ENCODE measurements around the gene CCT4. TPM values are rescaled to one million over a fixed set of nuclear protein-coding genes. Genes with fewer than 3 reads are reported as not detected.

Gene CCT4, protein sequence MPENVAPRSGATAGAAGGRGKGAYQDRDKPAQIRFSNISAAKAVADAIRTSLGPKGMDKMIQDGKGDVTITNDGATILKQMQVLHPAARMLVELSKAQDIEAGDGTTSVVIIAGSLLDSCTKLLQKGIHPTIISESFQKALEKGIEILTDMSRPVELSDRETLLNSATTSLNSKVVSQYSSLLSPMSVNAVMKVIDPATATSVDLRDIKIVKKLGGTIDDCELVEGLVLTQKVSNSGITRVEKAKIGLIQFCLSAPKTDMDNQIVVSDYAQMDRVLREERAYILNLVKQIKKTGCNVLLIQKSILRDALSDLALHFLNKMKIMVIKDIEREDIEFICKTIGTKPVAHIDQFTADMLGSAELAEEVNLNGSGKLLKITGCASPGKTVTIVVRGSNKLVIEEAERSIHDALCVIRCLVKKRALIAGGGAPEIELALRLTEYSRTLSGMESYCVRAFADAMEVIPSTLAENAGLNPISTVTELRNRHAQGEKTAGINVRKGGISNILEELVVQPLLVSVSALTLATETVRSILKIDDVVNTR
- 193 TPM for polyA plus RNA-seq (2013)

DNA sequence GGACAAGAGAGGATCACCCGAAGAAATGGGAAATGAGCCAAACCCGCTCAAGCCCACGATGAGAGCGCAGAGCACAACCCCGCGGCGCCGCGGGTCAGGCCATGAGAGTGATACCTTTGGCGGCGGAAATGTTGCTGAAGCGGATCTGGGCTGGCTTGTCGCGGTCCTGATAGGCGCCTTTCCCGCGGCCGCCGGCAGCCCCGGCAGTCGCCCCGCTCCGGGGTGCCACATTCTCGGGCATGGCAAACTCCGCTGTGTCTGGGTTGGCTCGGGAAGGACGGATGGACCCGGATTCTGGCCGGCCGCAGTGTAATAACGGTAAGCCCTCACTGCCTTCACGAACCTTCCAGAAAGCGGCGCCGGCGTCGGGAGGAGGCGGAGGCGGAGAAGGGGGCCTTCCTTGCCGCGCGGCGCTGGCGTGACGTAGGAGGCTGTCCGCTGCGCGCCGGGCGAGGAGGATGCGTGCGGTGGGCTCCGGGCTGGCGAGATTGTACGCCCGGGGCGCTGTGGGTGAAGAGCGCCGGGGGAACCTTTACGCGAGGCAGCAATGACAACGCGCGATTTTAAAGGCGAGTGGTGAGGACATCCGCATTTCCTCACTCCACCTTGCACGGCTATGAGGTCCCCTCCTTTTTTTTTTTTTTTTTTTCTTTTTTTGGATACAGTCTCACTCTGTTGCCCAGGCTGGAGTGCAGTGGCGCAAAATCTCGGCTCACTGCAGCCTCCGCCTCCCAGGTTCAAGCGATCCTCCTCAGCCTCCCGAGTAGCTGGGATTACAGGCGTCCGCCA, at the start of gene CCT4:
CCT4 (minus strand) TSS at position 390 of the 789 bp plus-strand sequence; CDS start at position 241, 149 bp downstream.
- POLR2A ChIA-PET: interaction anchor here (0.6 kb wide), 1 partner anchor 392 kb away, joined by 3 read pairs; no protein-coding TSS in a partner anchor
- CTCF ChIA-PET: no interaction called here
- Histone ChIP-seq H3K27me3 (replicated peaks in 2 of 5; ENCODE audit: control insufficient read depth in 4 of 5, insufficient read depth in 5 of 5, low read length in 4 of 5) (no peaks in the 10 kb centered on the region), H3K36me3 (ENCODE audit: control insufficient read depth in 4 of 4, insufficient read depth in 4 of 4, low read length in 3 of 4) (peaks cover 4 to 27% (median 20%) of the 10 kb centered on the region in 4 experiments), H3K4me1 (ENCODE audit: control extremely low read depth in 1 of 4, control insufficient read depth in 4 of 4, insufficient read depth in 4 of 4, low read length in 3 of 4) (peaks cover 11 to 19% (median 17%) of the 10 kb centered on the region in 4 experiments), H3K9me3 (ENCODE audit: control extremely low read depth in 1 of 5, control insufficient read depth in 4 of 5, insufficient read depth in 2 of 5, low read depth in 1 of 5, low read length in 4 of 5) (no peaks in the 10 kb centered on the region), H3K4me3 (ENCODE audit: control insufficient read depth in 1 of 7, extremely low read depth in 1 of 7, insufficient read depth in 4 of 7, low read depth in 2 of 7, low read length in 6 of 7) (peak within 1 kb of the TSS; percentile 87 to 100 (median 99)), H3K27ac (ENCODE audit: insufficient read depth in 1 of 2, low read depth in 1 of 2, low read length in 2 of 2, poor library complexity in 1 of 2, severe bottlenecking in 2 of 2) (peak within 1 kb of the TSS; percentile 97 to 98)
- peak; percentile 92 to 96 (median 96) for DNase-seq
- under 1% methylated on average over 68 of the region's 74 CpGs for WGBS (ENCODE audit: insufficient coverage)

DNA sequence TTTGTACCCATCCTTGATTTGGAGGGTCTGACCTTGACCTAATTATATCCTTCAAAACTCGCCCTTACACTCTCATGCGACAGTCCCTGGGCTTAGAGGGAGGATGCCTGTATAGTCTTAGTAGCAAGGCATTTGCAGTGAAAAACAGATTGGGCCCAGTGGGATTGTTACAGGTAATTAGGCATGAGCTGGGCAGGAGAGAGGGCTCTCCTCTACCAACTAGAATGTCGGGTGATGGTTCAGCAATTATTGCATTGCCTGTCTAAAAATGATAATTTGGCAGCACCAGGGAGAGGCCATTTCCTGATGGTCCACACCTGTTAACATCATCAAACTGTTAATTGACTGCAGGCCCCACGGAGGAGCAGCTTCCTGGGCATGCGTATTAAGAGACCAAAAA, 49.4 kb upstream of the CCT4 start:
- peaks cover 0 to 6% (median 3%) of the 10 kb centered on the region in 4 experiments for H3K36me3 ChIP-seq (ENCODE audit: control insufficient read depth in 4 of 4, insufficient read depth in 4 of 4, low read length in 3 of 4)
- no peak for DNase-seq
- no peaks in the 10 kb centered on the region for H3K27me3 ChIP-seq (replicated peaks in 2 of 5; ENCODE audit: control insufficient read depth in 4 of 5, insufficient read depth in 5 of 5, low read length in 4 of 5)
- no peak overlapping the region for H3K4me3 ChIP-seq (ENCODE audit: control insufficient read depth in 1 of 7, extremely low read depth in 1 of 7, insufficient read depth in 4 of 7, low read depth in 2 of 7, low read length in 6 of 7)
- H3K4me1 ChIP-seq (ENCODE audit: control extremely low read depth in 1 of 4, control insufficient read depth in 4 of 4, insufficient read depth in 4 of 4, low read length in 3 of 4): peaks cover 2 to 13% (median 6%) of the 10 kb centered on the region in 4 experiments
- no peak overlapping the region for H3K27ac ChIP-seq (ENCODE audit: insufficient read depth in 1 of 2, low read depth in 1 of 2, low read length in 2 of 2, poor library complexity in 1 of 2, severe bottlenecking in 2 of 2)
- ChIA-PET CTCF (no interaction called here), POLR2A (no interaction called here)
- peaks cover 0 to 4% (median 0%) of the 10 kb centered on the region in 5 experiments for H3K9me3 ChIP-seq (ENCODE audit: control extremely low read depth in 1 of 5, control insufficient read depth in 4 of 5, insufficient read depth in 2 of 5, low read depth in 1 of 5, low read length in 4 of 5)
- WGBS (ENCODE audit: insufficient coverage): 77% methylated on average over 4 of the region's 5 CpGs

DNA sequence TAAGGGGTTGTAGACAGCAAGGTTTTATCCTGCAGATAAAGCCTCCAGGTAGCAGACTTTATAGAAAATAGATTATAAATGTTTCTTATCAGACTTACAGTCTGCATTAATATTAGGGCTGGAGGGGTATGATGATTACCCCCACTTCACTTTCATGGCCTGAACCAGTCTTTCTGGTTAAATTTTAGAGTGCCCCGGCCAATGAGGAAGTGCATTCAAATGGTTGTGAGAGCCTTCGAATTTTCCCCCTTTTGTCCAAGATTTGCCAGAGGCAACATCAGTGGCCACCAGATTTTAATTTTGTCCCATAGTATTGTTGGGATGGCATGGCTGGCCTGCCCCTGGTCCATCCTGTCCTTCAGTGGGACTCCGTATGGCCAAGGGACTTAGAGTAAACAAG, 48.6 kb upstream of the CCT4 start:
- Histone ChIP-seq H3K27me3 (replicated peaks in 2 of 5; ENCODE audit: control insufficient read depth in 4 of 5, insufficient read depth in 5 of 5, low read length in 4 of 5) (no peaks in the 10 kb centered on the region), H3K36me3 (ENCODE audit: control insufficient read depth in 4 of 4, insufficient read depth in 4 of 4, low read length in 3 of 4) (peaks cover 0 to 8% (median 5%) of the 10 kb centered on the region in 4 experiments), H3K27ac (ENCODE audit: insufficient read depth in 1 of 2, low read depth in 1 of 2, low read length in 2 of 2, poor library complexity in 1 of 2, severe bottlenecking in 2 of 2) (no peak overlapping the region), H3K9me3 (ENCODE audit: control extremely low read depth in 1 of 5, control insufficient read depth in 4 of 5, insufficient read depth in 2 of 5, low read depth in 1 of 5, low read length in 4 of 5) (peaks cover 0 to 8% (median 0%) of the 10 kb centered on the region in 5 experiments), H3K4me1 (ENCODE audit: control extremely low read depth in 1 of 4, control insufficient read depth in 4 of 4, insufficient read depth in 4 of 4, low read length in 3 of 4) (peaks cover 2 to 13% (median 6%) of the 10 kb centered on the region in 4 experiments), H3K4me3 (ENCODE audit: control insufficient read depth in 1 of 7, extremely low read depth in 1 of 7, insufficient read depth in 4 of 7, low read depth in 2 of 7, low read length in 6 of 7) (no peak overlapping the region)
- WGBS (ENCODE audit: insufficient coverage): no CpG with 5 or more reads among the region's 3 CpGs
- peak in 2 of 3 donors; percentile 33 to 55 for DNase-seq
- ChIA-PET CTCF (no interaction called here), POLR2A (no interaction called here)

DNA sequence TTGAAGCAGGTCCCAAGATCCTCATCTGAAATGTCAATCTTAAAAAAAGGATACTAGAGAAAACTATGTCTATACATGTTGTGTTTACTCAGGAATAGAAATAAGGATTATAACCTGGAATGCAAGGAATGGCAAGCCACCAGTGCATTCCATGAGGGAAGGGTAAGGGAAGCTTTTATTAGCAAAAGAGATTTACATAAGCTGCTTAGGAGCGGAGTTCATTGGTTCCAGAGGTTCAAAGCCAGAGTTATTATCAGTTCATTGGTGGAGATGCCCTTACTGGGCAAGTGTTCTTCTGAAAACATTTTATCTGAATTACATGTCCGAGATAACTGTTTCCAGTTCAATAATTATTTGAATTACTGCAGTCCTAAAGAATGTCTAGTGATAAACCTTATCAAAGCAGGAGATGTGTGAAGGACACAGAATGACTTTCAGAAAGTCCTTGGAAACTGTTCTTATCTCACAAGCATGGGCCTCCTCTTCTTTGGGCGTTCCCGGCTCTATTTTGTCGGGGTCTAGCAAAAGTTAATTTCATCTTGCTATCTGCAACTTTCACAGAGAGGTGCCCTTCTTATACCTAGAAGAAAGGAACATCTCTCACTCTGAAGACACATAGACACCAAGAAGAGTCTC, 40.5 kb upstream of the CCT4 start:
- 97% methylated on average over 4 of the region's 5 CpGs for WGBS (ENCODE audit: insufficient coverage)
- H3K27ac ChIP-seq (ENCODE audit: insufficient read depth in 1 of 2, low read depth in 1 of 2, low read length in 2 of 2, poor library complexity in 1 of 2, severe bottlenecking in 2 of 2): no peak overlapping the region
- POLR2A ChIA-PET: no interaction called here
- H3K27me3 ChIP-seq (replicated peaks in 2 of 5; ENCODE audit: control insufficient read depth in 4 of 5, insufficient read depth in 5 of 5, low read length in 4 of 5): no peaks in the 10 kb centered on the region
- no peak for DNase-seq
- H3K4me3 ChIP-seq (ENCODE audit: control insufficient read depth in 1 of 7, extremely low read depth in 1 of 7, insufficient read depth in 4 of 7, low read depth in 2 of 7, low read length in 6 of 7): no peak overlapping the region
- peaks cover 0 to 5% (median 2%) of the 10 kb centered on the region in 4 experiments for H3K4me1 ChIP-seq (ENCODE audit: control extremely low read depth in 1 of 4, control insufficient read depth in 4 of 4, insufficient read depth in 4 of 4, low read length in 3 of 4)
- peaks cover 0 to 8% (median 0%) of the 10 kb centered on the region in 5 experiments for H3K9me3 ChIP-seq (ENCODE audit: control extremely low read depth in 1 of 5, control insufficient read depth in 4 of 5, insufficient read depth in 2 of 5, low read depth in 1 of 5, low read length in 4 of 5)
- H3K36me3 ChIP-seq (ENCODE audit: control insufficient read depth in 4 of 4, insufficient read depth in 4 of 4, low read length in 3 of 4): peaks cover 0 to 8% (median 2%) of the 10 kb centered on the region in 4 experiments
- CTCF ChIA-PET: no interaction called here

DNA sequence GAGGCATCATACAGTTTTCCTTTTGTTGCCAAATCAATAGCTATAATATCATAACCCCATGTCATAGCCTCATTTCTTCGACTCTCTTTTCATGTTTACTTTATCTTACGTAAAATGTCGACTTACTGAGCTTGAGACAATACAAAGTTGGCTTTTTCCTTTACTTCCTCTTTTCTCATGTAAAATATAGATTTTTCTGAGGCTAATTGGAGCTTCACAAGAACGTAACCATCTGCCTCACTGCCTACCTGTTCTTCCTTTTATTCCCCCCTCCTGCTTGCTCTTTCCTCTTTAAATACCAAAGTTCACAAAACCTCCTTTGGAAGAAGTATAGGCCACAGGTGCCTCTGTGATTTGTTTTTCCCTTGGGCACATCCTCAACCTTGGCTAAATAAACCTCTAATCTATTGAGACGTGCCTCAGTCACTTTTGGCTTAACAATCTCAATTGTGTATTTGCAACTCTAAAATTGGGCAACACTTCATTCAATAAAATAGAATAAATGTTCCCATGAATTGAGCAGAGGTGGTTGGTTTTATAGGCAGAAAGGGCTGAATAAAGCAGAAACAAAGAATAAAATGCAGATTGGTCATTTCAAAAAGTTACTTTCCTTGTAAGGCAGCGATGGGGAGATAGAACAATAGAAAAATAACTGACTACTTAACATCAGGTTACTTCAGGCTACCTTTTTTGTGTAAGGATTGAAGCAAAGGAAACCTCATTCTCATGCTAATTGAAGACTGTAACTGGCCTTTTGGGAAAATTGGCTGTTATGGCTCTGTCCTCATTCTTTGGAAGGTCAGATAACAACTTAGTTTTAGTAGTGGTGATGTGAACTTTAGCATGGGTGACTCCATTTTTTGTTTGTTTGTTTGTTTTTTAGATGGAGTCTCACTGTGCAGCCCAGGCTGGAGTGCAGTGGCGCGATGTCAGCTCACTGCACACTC, 38.3 kb upstream of the CCT4 start:
- WGBS (ENCODE audit: insufficient coverage): 61% methylated on average over 5 of the region's 8 CpGs
- peak in 2 of 3 donors; percentile 62 to 67 for DNase-seq
- no peaks in the 10 kb centered on the region for H3K27me3 ChIP-seq (replicated peaks in 2 of 5; ENCODE audit: control insufficient read depth in 4 of 5, insufficient read depth in 5 of 5, low read length in 4 of 5)
- H3K4me3 ChIP-seq (ENCODE audit: control insufficient read depth in 1 of 7, extremely low read depth in 1 of 7, insufficient read depth in 4 of 7, low read depth in 2 of 7, low read length in 6 of 7): peak overlapping the region in 1 of 7 experiments; percentile 45
- no peak overlapping the region for H3K27ac ChIP-seq (ENCODE audit: insufficient read depth in 1 of 2, low read depth in 1 of 2, low read length in 2 of 2, poor library complexity in 1 of 2, severe bottlenecking in 2 of 2)
- CTCF ChIA-PET: interaction anchor here (1.7 kb wide), 1 partner anchor 14 kb away, joined by 7 read pairs; no protein-coding TSS in a partner anchor
- H3K4me1 ChIP-seq (ENCODE audit: control extremely low read depth in 1 of 4, control insufficient read depth in 4 of 4, insufficient read depth in 4 of 4, low read length in 3 of 4): peaks cover 0 to 5% (median 2%) of the 10 kb centered on the region in 4 experiments
- no peaks in the 10 kb centered on the region for H3K9me3 ChIP-seq (ENCODE audit: control extremely low read depth in 1 of 5, control insufficient read depth in 4 of 5, insufficient read depth in 2 of 5, low read depth in 1 of 5, low read length in 4 of 5)
- POLR2A ChIA-PET: no interaction called here
- peaks cover 0 to 5% (median under 1%) of the 10 kb centered on the region in 4 experiments for H3K36me3 ChIP-seq (ENCODE audit: control insufficient read depth in 4 of 4, insufficient read depth in 4 of 4, low read length in 3 of 4)
